Measurements from ENCODE around the gene ZMYND8.

ZMYND8 gene

DNA sequence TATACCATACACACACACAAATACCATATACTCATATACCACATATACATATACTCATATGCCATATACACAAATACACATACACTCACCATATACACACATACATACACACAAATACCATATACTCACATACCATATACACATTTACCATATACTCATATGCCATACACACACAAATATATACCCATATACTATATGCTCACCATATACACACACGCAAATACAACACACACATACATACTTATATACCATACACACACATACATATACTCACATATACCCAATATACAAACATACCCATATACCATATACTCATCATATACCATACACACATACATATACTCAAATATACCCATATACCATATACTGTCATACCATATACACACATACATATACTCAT is 99.2 kb downstream of the ZMYND8 start:
- no peak for DNase-seq
- no peak overlapping the region for H2BK15ac ChIP-seq (ENCODE audit: low read depth, poor library complexity, severe bottlenecking)
- no peak overlapping the region for H2BK5ac ChIP-seq (ENCODE audit: low read depth, low read length, poor library complexity, severe bottlenecking)
- H3K14ac ChIP-seq (ENCODE audit: low read length in 2 of 2) = no peak overlapping the region
- no peak overlapping the region for H3K27ac ChIP-seq (ENCODE audit: low read length, poor library complexity, severe bottlenecking)
- 96% methylated on average over 1 of the region's 1 CpG for WGBS
- no peak overlapping the region for H3K18ac ChIP-seq (ENCODE audit: low read depth in 1 of 2, low read length in 2 of 2)
- peaks cover 4% of the 10 kb centered on the region for H3K4me1 ChIP-seq (ENCODE audit: control insufficient read depth, insufficient read depth, low read depth, low read length)
- H3K23ac ChIP-seq (ENCODE audit: low read length in 2 of 2) = no peak overlapping the region
- H3K36me3 ChIP-seq (ENCODE audit: control insufficient read depth in 1 of 2, insufficient read depth in 2 of 2, low read depth in 1 of 2, low read length in 2 of 2) = peaks cover 34 to 49% of the 10 kb centered on the region in 2 experiments
- no peak overlapping the region for H3K4ac ChIP-seq (ENCODE audit: low read depth in 1 of 2, low read length in 2 of 2)
- H3K27me3 ChIP-seq (ENCODE audit: control insufficient read depth in 1 of 2, insufficient read depth in 1 of 2, low read length in 2 of 2) = no peaks in the 10 kb centered on the region
- no peaks in the 10 kb centered on the region for H3K9me3 ChIP-seq (ENCODE audit: control insufficient read depth, low read length)
- H2BK12ac ChIP-seq (ENCODE audit: low read length in 2 of 2) = no peak overlapping the region
- H3K9ac ChIP-seq (ENCODE audit: low read length) = peak overlapping the region; percentile 52
- H4K8ac ChIP-seq (ENCODE audit: low read length) = no peak overlapping the region
- no peak overlapping the region for H2BK120ac ChIP-seq (ENCODE audit: low read depth, low read length)
- H4K91ac ChIP-seq (ENCODE audit: low read length) = no peak overlapping the region
- no peak overlapping the region for H3K4me3 ChIP-seq (ENCODE audit: insufficient read depth in 1 of 2, low read depth in 1 of 2, low read length in 2 of 2)
- no peak overlapping the region for H3K4me2 ChIP-seq (ENCODE audit: low read length, poor library complexity, severe bottlenecking)
- no peak overlapping the region for H2AK5ac ChIP-seq (ENCODE audit: low read length, severe bottlenecking)
- H2AFZ ChIP-seq (ENCODE audit: low read depth, low read length) = no peak overlapping the region
- peaks cover 38% of the 10 kb centered on the region for H3K79me1 ChIP-seq (replicated peaks; ENCODE audit: low read length, poor library complexity, severe bottlenecking)

DNA sequence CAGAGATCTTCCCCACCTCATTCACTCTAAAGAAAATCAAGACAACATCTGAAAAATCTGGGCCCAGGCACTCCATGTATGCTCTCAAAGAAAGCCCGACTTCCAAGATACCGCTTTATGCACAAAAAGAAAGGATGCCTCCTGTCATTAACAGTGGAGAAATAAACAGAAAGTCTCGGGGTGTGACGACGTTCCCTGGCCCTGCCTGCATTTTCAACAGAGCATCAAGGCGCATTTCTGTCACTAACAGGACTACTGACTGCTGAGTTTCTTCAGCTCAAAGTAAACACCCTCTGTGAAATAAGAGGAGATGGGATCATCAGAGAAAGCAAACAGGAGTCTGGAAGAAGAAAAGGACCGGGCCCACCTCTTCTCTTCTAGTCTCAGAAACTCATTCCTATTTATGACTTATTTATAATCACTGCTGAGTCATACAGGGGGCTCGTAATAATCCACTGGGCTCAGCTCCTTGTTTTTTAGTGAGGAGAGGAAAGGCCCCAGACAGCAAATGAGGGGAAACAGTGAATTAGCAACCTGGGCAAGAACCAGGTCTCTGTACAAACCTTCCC is 99.7 kb downstream of the ZMYND8 start:
- H3K4me1 ChIP-seq (ENCODE audit: control insufficient read depth, insufficient read depth, low read depth, low read length) = peaks cover 4% of the 10 kb centered on the region
- H3K4me3 ChIP-seq (ENCODE audit: insufficient read depth in 1 of 2, low read depth in 1 of 2, low read length in 2 of 2) = no peak overlapping the region
- H3K79me1 ChIP-seq (replicated peaks; ENCODE audit: low read length, poor library complexity, severe bottlenecking) = peaks cover 36% of the 10 kb centered on the region
- no peaks in the 10 kb centered on the region for H3K9me3 ChIP-seq (ENCODE audit: control insufficient read depth, low read length)
- peak; percentile 53 for DNase-seq
- no peak overlapping the region for H2BK120ac ChIP-seq (ENCODE audit: low read depth, low read length)
- no peak overlapping the region for H3K14ac ChIP-seq (ENCODE audit: low read length in 2 of 2)
- H3K36me3 ChIP-seq (ENCODE audit: control insufficient read depth in 1 of 2, insufficient read depth in 2 of 2, low read depth in 1 of 2, low read length in 2 of 2) = peaks cover 32 to 44% of the 10 kb centered on the region in 2 experiments
- no peak overlapping the region for H2AFZ ChIP-seq (ENCODE audit: low read depth, low read length)
- H3K4me2 ChIP-seq (ENCODE audit: low read length, poor library complexity, severe bottlenecking) = no peak overlapping the region
- H2BK5ac ChIP-seq (ENCODE audit: low read depth, low read length, poor library complexity, severe bottlenecking) = no peak overlapping the region
- no peak overlapping the region for H4K8ac ChIP-seq (ENCODE audit: low read length)
- H3K27ac ChIP-seq (ENCODE audit: low read length, poor library complexity, severe bottlenecking) = peak overlapping the region; percentile 46
- no peak overlapping the region for H3K23ac ChIP-seq (ENCODE audit: low read length in 2 of 2)
- H2AK5ac ChIP-seq (ENCODE audit: low read length, severe bottlenecking) = no peak overlapping the region
- H2BK15ac ChIP-seq (ENCODE audit: low read depth, poor library complexity, severe bottlenecking) = no peak overlapping the region
- WGBS = 75% methylated on average over 7 of the region's 8 CpGs
- H3K27me3 ChIP-seq (ENCODE audit: control insufficient read depth in 1 of 2, insufficient read depth in 1 of 2, low read length in 2 of 2) = no peaks in the 10 kb centered on the region
- no peak overlapping the region for H2BK12ac ChIP-seq (ENCODE audit: low read length in 2 of 2)
- H3K9ac ChIP-seq (ENCODE audit: low read length) = peak overlapping the region; percentile 52
- no peak overlapping the region for H3K4ac ChIP-seq (ENCODE audit: low read depth in 1 of 2, low read length in 2 of 2)
- H3K18ac ChIP-seq (ENCODE audit: low read depth in 1 of 2, low read length in 2 of 2) = no peak overlapping the region
- H4K91ac ChIP-seq (ENCODE audit: low read length) = no peak overlapping the region

GRCh38 chr20:47253872-47254271 is 102.6 kb downstream of the ZMYND8 start:
- no peak overlapping the region for H4K91ac ChIP-seq (ENCODE audit: low read length)

GRCh38 chr20:47252879-47253307 is 103.6 kb downstream of the ZMYND8 start:
- peaks cover 45% of the 10 kb centered on the region for H3K79me1 ChIP-seq (replicated peaks; ENCODE audit: low read length, poor library complexity, severe bottlenecking)
- 91% methylated on average over 3 of the region's 3 CpGs for WGBS
- no peaks in the 10 kb centered on the region for H3K9me3 ChIP-seq (ENCODE audit: control insufficient read depth, low read length)
- DNase-seq = no peak
- no peak overlapping the region for H3K18ac ChIP-seq (ENCODE audit: low read depth in 1 of 2, low read length in 2 of 2)
- no peak overlapping the region for H2BK15ac ChIP-seq (ENCODE audit: low read depth, poor library complexity, severe bottlenecking)
- no peak overlapping the region for H3K23ac ChIP-seq (ENCODE audit: low read length in 2 of 2)
- no peak overlapping the region for H3K4me3 ChIP-seq (ENCODE audit: insufficient read depth in 1 of 2, low read depth in 1 of 2, low read length in 2 of 2)
- no peak overlapping the region for H2BK120ac ChIP-seq (ENCODE audit: low read depth, low read length)
- no peaks in the 10 kb centered on the region for H3K27me3 ChIP-seq (ENCODE audit: control insufficient read depth in 1 of 2, insufficient read depth in 1 of 2, low read length in 2 of 2)
- H2AFZ ChIP-seq (ENCODE audit: low read depth, low read length) = no peak overlapping the region
- H2BK5ac ChIP-seq (ENCODE audit: low read depth, low read length, poor library complexity, severe bottlenecking) = no peak overlapping the region
- H3K14ac ChIP-seq (ENCODE audit: low read length in 2 of 2) = no peak overlapping the region
- peaks cover 41 to 50% of the 10 kb centered on the region in 2 experiments for H3K36me3 ChIP-seq (ENCODE audit: control insufficient read depth in 1 of 2, insufficient read depth in 2 of 2, low read depth in 1 of 2, low read length in 2 of 2)
- H3K27ac ChIP-seq (ENCODE audit: low read length, poor library complexity, severe bottlenecking) = no peak overlapping the region
- no peak overlapping the region for H3K9ac ChIP-seq (ENCODE audit: low read length)
- no peak overlapping the region for H3K4ac ChIP-seq (ENCODE audit: low read depth in 1 of 2, low read length in 2 of 2)
- H2BK12ac ChIP-seq (ENCODE audit: low read length in 2 of 2) = no peak overlapping the region
- no peak overlapping the region for H3K4me2 ChIP-seq (ENCODE audit: low read length, poor library complexity, severe bottlenecking)
- H2AK5ac ChIP-seq (ENCODE audit: low read length, severe bottlenecking) = no peak overlapping the region
- no peak overlapping the region for H4K8ac ChIP-seq (ENCODE audit: low read length)
- H4K91ac ChIP-seq (ENCODE audit: low read length) = no peak overlapping the region
- peaks cover 1% of the 10 kb centered on the region for H3K4me1 ChIP-seq (ENCODE audit: control insufficient read depth, insufficient read depth, low read depth, low read length)

More at GRCh38 chr20:47253872-47254271, 102.6 kb downstream of the ZMYND8 start:
- Histone ChIP-seq H3K4ac (ENCODE audit: low read depth in 1 of 2, low read length in 2 of 2) (no peak overlapping the region), H2AFZ (ENCODE audit: low read depth, low read length) (no peak overlapping the region), H3K4me2 (ENCODE audit: low read length, poor library complexity, severe bottlenecking) (no peak overlapping the region), H3K9ac (ENCODE audit: low read length) (no peak overlapping the region), H3K4me3 (ENCODE audit: insufficient read depth in 1 of 2, low read depth in 1 of 2, low read length in 2 of 2) (no peak overlapping the region), H4K8ac (ENCODE audit: low read length) (no peak overlapping the region), H3K27me3 (ENCODE audit: control insufficient read depth in 1 of 2, insufficient read depth in 1 of 2, low read length in 2 of 2) (no peaks in the 10 kb centered on the region), H2BK5ac (ENCODE audit: low read depth, low read length, poor library complexity, severe bottlenecking) (no peak overlapping the region), H2AK5ac (ENCODE audit: low read length, severe bottlenecking) (no peak overlapping the region), H3K23ac (ENCODE audit: low read length in 2 of 2) (no peak overlapping the region), H3K9me3 (ENCODE audit: control insufficient read depth, low read length) (no peaks in the 10 kb centered on the region), H3K18ac (ENCODE audit: low read depth in 1 of 2, low read length in 2 of 2) (no peak overlapping the region), H2BK120ac (ENCODE audit: low read depth, low read length) (no peak overlapping the region), H2BK15ac (ENCODE audit: low read depth, poor library complexity, severe bottlenecking) (no peak overlapping the region), H3K36me3 (ENCODE audit: control insufficient read depth in 1 of 2, insufficient read depth in 2 of 2, low read depth in 1 of 2, low read length in 2 of 2) (peaks cover 36 to 41% of the 10 kb centered on the region in 2 experiments), H3K14ac (ENCODE audit: low read length in 2 of 2) (no peak overlapping the region), H3K79me1 (replicated peaks; ENCODE audit: low read length, poor library complexity, severe bottlenecking) (peaks cover 39% of the 10 kb centered on the region), H2BK12ac (ENCODE audit: low read length in 2 of 2) (no peak overlapping the region), H3K4me1 (ENCODE audit: control insufficient read depth, insufficient read depth, low read depth, low read length) (peaks cover 1% of the 10 kb centered on the region), H3K27ac (ENCODE audit: low read length, poor library complexity, severe bottlenecking) (no peak overlapping the region)
- whole genome bisulfite sequencing = 94% methylated on average over 6 of the region's 6 CpGs
- no peak for DNase-seq

Data from mesenchymal stem cell (in vitro differentiated cells and primary cell).